H9 (cell line): ENCODE data around the gene MATK. TPM values are rescaled to one million over a fixed set of nuclear protein-coding genes. Genes with fewer than 3 reads are reported as not detected.

Experiments
- DNase-seq: peaks from one replicate; pipeline ENCODE4 v3.0.0-alpha.2; 2017
- H2AFZ ChIP-seq: one replicate; pipeline ENCODE4 v1.6.1; 2013; ENCODE audit warnings: mild to moderate bottlenecking, low read length, control low read depth, moderate library complexity
- H2AK5ac ChIP-seq: 2 replicates; pipeline ENCODE4 v1.6.1; 2013; ENCODE audit warnings: low read length, control low read depth, mixed read lengths; ENCODE audit not compliant: insufficient read length
- H2BK120ac ChIP-seq: one replicate; pipeline ENCODE4 v1.6.1; 2013; ENCODE audit warnings: low read depth, mild to moderate bottlenecking, low read length, control low read depth, inconsistent platforms; ENCODE audit not compliant: poor library complexity, severe bottlenecking
- H2BK12ac ChIP-seq: 2 replicates; pipeline ENCODE4 v1.6.1; 2013; ENCODE audit warnings: low read length, control low read depth, mixed read lengths, low read depth; ENCODE audit not compliant: insufficient read length
- H2BK15ac ChIP-seq: 2 replicates; pipeline ENCODE4 v1.6.1; 2013; ENCODE audit warnings: low read depth, low read length, control low read depth
- H2BK20ac ChIP-seq: one replicate; pipeline ENCODE4 v1.6.1; 2013; ENCODE audit warnings: low read depth, mild to moderate bottlenecking, low read length, control low read depth, inconsistent platforms; ENCODE audit not compliant: poor library complexity, severe bottlenecking
- H2BK5ac ChIP-seq: 2 replicates; pipeline ENCODE4 v1.6.1; 2013; ENCODE audit warnings: low read length, control low read depth, mixed read lengths; ENCODE audit not compliant: insufficient read length
- H3K14ac ChIP-seq: 2 replicates; pipeline ENCODE4 v1.6.1; 2013; ENCODE audit warnings: low read length, control low read depth; ENCODE audit not compliant: insufficient read depth
- H3K18ac ChIP-seq: 2 replicates; pipeline ENCODE4 v1.6.1; 2013; ENCODE audit warnings: low read depth, mild to moderate bottlenecking, mixed read lengths, low read length, control low read depth; ENCODE audit not compliant: insufficient read length
- H3K23ac ChIP-seq: 2 replicates; pipeline ENCODE4 v1.6.1; 2013; ENCODE audit warnings: low read length, control low read depth, mixed read lengths, low read depth; ENCODE audit not compliant: insufficient read length
- H3K23me2 ChIP-seq: 2 replicates; pipeline ENCODE4 v1.6.1; 2013; ENCODE audit warnings: low read depth, mild to moderate bottlenecking, mixed read lengths, low read length, control low read depth; ENCODE audit not compliant: insufficient read length, poor library complexity, severe bottlenecking
- H3K27ac ChIP-seq: 2 replicates; pipeline ENCODE4 v1.5.1; 2013; ENCODE audit warnings: low read length, control low read depth, mixed read lengths, low read depth; ENCODE audit not compliant: insufficient read length
- H3K27me3 ChIP-seq: 2 replicates; pipeline ENCODE4 v1.6.1; 2013; ENCODE audit warnings: low read length, control low read depth, inconsistent platforms; ENCODE audit not compliant: insufficient read depth
- H3K4ac ChIP-seq: 2 replicates; pipeline ENCODE4 v1.6.1; 2013; ENCODE audit warnings: low read depth, mild to moderate bottlenecking, control low read depth, inconsistent platforms, low read length, moderate library complexity
- H3K4me1 ChIP-seq: 2 replicates; pipeline ENCODE4 v1.6.1; 2013; ENCODE audit warnings: low read length, control low read depth, inconsistent platforms; ENCODE audit not compliant: insufficient read depth
- H3K4me2 ChIP-seq: 2 replicates; pipeline ENCODE4 v1.6.1; 2013; ENCODE audit warnings: low read length, control low read depth, mixed read lengths; ENCODE audit not compliant: insufficient read length, insufficient read depth
- H3K56ac ChIP-seq: 2 replicates; pipeline ENCODE4 v1.6.1; 2013; ENCODE audit warnings: low read depth, mild to moderate bottlenecking, mixed read lengths, low read length, control low read depth; ENCODE audit not compliant: insufficient read length
- H3K79me1 ChIP-seq: 2 replicates; pipeline ENCODE4 v1.6.1; 2013; ENCODE audit warnings: low read depth, mild to moderate bottlenecking, moderate library complexity, low read length, control low read depth, inconsistent platforms; ENCODE audit not compliant: insufficient read depth, poor library complexity, severe bottlenecking
- H3K79me2 ChIP-seq: 2 replicates; pipeline ENCODE4 v1.6.1; 2013; ENCODE audit warnings: low read length, control low read depth, inconsistent platforms; ENCODE audit not compliant: insufficient read depth
- H3K9ac ChIP-seq: 2 replicates; pipeline ENCODE4 v1.6.1; 2013; ENCODE audit warnings: low read length, control low read depth, mixed read lengths; ENCODE audit not compliant: insufficient read length; ENCODE audit errors: extremely low read depth
- H3K9me3 ChIP-seq: one replicate; pipeline ENCODE4 v1.6.1; 2013; ENCODE audit warnings: low read depth, low read length, inconsistent platforms; ENCODE audit not compliant: control insufficient read depth
- H3T11ph ChIP-seq: one replicate; pipeline ENCODE4 v1.6.1; 2013; ENCODE audit warnings: mild to moderate bottlenecking, low read length, control low read depth, inconsistent platforms
- H4K20me1 ChIP-seq: one replicate; pipeline ENCODE4 v1.6.1; 2013; ENCODE audit not compliant: control insufficient read depth, insufficient read length, insufficient read depth
- H4K5ac ChIP-seq: 2 replicates; pipeline ENCODE4 v1.6.1; 2013; ENCODE audit warnings: low read depth, mild to moderate bottlenecking, mixed read lengths, low read length, control low read depth; ENCODE audit not compliant: insufficient read length
- H4K8ac ChIP-seq: replicated peaks from 2 replicates; pipeline ENCODE4 v1.6.1; 2013; ENCODE audit warnings: low read length, control low read depth, mixed read lengths, low read depth; ENCODE audit not compliant: insufficient read length
- H4K91ac ChIP-seq: 2 replicates; pipeline ENCODE4 v1.6.1; 2013; ENCODE audit warnings: low read depth, mild to moderate bottlenecking, moderate library complexity, mixed read lengths, low read length, control low read depth; ENCODE audit not compliant: insufficient read length
- H3K27ac Mint-ChIP-seq, 3 experiments: 2 replicates in 2 of 3; 3 replicates in 1 of 3; pipeline ENCODE4 v1.8.0; 2020 to 2021; ENCODE audit warnings: mixed read lengths in 3 of 3, mild to moderate bottlenecking in 1 of 3, moderate library complexity in 1 of 3
- H3K27me3 Mint-ChIP-seq: 2 replicates; pipeline ENCODE4 v1.8.0; 2021; ENCODE audit warnings: low read depth, mild to moderate bottlenecking, moderate library complexity, mixed read lengths
- H3K36me3 Mint-ChIP-seq, 3 experiments: 2 replicates in 2 of 3; 3 replicates in 1 of 3; pipeline ENCODE4 v1.8.0; 2020 to 2021; ENCODE audit warnings: low read depth in 3 of 3, mixed read lengths in 3 of 3; ENCODE audit not compliant: insufficient read depth in 1 of 3
- H3K4me1 Mint-ChIP-seq, 2 experiments: 2 replicates each; pipeline ENCODE4 v1.8.0; 2020; ENCODE audit warnings: mixed read lengths in 2 of 2
- H3K4me3 Mint-ChIP-seq, 2 experiments: 2 replicates in 1 of 2; 3 replicates in 1 of 2; pipeline ENCODE4 v1.8.0; 2020 to 2021; ENCODE audit warnings: mild to moderate bottlenecking in 2 of 2, mixed read lengths in 2 of 2, moderate library complexity in 1 of 2
- H3K9me3 Mint-ChIP-seq, 2 experiments: 2 replicates in 1 of 2; 3 replicates in 1 of 2; pipeline ENCODE4 v1.8.0; 2020; ENCODE audit warnings: mild to moderate bottlenecking in 2 of 2, mixed read lengths in 2 of 2, moderate library complexity in 1 of 2
- WGBS: extraction: QIAGEN DNeasy Blood & Tissue Kit; methylation state at CpG from one replicate; pipeline ENCODE4 v1.1.7; 2013; ENCODE audit warnings: missing lambda C conversion rate, low lambda C conversion rate, mixed read lengths; ENCODE audit not compliant: insufficient read length; ENCODE audit errors: extremely low coverage; 5-methylcytosine and 5-hydroxymethylcytosine counted together
- total RNA-seq: library from RNA; stranded (reverse); gene quantifications from 2 replicates; pipeline ENCODE4 v1.2.1, GENCODE V29; 2021
- TF ChIP-seq, protein P1 (sequence below): fragments of 200-600 bp; sonication (generic); conservative IDR thresholded peaks from 3 replicates; pipeline ENCODE4 v1.8.0; 2021; ENCODE audit warnings: antibody characterized with exemption, mild to moderate bottlenecking

The MATK gene
- total RNA-seq, 1 experiment from 2014 or later = 13.5 TPM

DNA sequence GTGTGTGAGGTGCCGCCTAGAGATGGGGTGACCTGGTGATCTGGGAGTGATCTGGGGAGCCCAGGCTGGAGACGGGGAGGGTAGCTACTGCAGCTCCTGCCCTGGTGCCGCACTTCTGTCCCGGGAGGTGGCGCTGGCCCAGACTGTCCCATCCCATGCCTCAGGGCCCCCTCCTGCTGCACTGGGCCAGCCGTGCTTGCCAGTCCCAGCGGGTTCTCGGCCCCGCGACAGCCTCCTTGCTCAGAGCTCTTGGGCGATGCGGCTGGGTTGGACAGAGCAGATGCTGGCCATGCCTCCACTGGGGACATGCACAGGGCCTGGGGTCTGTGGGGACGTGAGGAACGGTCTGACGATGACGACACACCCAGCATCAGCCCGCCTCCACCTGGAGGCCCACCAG is 16.7 kb downstream of the MATK start:
- Histone ChIP-seq H2BK15ac (no peak overlapping the region), H3K9ac (no peak overlapping the region), H4K20me1 (no peaks in the 10 kb centered on the region), H3K27me3 (no peaks in the 10 kb centered on the region), H2BK5ac (no peak overlapping the region), H2AK5ac (no peak overlapping the region), H3K79me2 (no peaks in the 10 kb centered on the region), H2BK120ac (no peak overlapping the region), H3K4ac (no peak overlapping the region), H2AFZ (no peak overlapping the region), H3K4me2 (no peak overlapping the region), H4K91ac (no peak overlapping the region), H2BK12ac (no peak overlapping the region), H3K14ac (no peak overlapping the region), H4K5ac (no peak overlapping the region), H3K18ac (no peak overlapping the region), H3K23ac (no peak overlapping the region), H3K79me1 (no peaks in the 10 kb centered on the region), H3K56ac (no peak overlapping the region), H3K4me1 (no peaks in the 10 kb centered on the region), H3T11ph (no peak overlapping the region), H4K8ac (no peak overlapping the region), H3K27ac (no peak overlapping the region), H2BK20ac (no peak overlapping the region), H3K9me3 (no peaks in the 10 kb centered on the region), H3K23me2 (no peaks in the 10 kb centered on the region)
- Mint-ChIP-seq H3K36me3 (peaks cover 6 to 15% (median 12%) of the 10 kb centered on the region in 3 experiments; a peak in 6 of 7 replicates), H3K27me3 (no peaks in the 10 kb centered on the region), H3K27ac (no peak overlapping the region), H3K4me1 (peaks cover 7 to 16% of the 10 kb centered on the region in 2 experiments), H3K9me3 (no peaks in the 10 kb centered on the region), H3K4me3 (no peak overlapping the region)
- TF ChIP-seq, protein P1, sequence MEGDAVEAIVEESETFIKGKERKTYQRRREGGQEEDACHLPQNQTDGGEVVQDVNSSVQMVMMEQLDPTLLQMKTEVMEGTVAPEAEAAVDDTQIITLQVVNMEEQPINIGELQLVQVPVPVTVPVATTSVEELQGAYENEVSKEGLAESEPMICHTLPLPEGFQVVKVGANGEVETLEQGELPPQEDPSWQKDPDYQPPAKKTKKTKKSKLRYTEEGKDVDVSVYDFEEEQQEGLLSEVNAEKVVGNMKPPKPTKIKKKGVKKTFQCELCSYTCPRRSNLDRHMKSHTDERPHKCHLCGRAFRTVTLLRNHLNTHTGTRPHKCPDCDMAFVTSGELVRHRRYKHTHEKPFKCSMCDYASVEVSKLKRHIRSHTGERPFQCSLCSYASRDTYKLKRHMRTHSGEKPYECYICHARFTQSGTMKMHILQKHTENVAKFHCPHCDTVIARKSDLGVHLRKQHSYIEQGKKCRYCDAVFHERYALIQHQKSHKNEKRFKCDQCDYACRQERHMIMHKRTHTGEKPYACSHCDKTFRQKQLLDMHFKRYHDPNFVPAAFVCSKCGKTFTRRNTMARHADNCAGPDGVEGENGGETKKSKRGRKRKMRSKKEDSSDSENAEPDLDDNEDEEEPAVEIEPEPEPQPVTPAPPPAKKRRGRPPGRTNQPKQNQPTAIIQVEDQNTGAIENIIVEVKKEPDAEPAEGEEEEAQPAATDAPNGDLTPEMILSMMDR = no peak
- no peak for DNase-seq
- no CpG with 5 or more reads among the region's 17 CpGs for WGBS
